Erythroblast (primary cell): ENCODE data around the gene OR6C2.
"Not testable (repeated sequence)": the region's sequence is repeated elsewhere in the genome, so short reads cannot be mapped to it uniquely, and the experiment has no call there.

Experiments
- GATA1 ChIP-seq: IDR thresholded peaks from 2 replicates; pipeline ENCODE4 v1.6.1; 2011; ENCODE audit warnings: low read depth, mild to moderate bottlenecking, control low read depth, low read length, moderate library complexity
- POLR2A ChIP-seq: IDR thresholded peaks from 2 replicates; pipeline ENCODE4 v1.6.1; 2011; ENCODE audit warnings: mild to moderate bottlenecking, low read length

DNA sequence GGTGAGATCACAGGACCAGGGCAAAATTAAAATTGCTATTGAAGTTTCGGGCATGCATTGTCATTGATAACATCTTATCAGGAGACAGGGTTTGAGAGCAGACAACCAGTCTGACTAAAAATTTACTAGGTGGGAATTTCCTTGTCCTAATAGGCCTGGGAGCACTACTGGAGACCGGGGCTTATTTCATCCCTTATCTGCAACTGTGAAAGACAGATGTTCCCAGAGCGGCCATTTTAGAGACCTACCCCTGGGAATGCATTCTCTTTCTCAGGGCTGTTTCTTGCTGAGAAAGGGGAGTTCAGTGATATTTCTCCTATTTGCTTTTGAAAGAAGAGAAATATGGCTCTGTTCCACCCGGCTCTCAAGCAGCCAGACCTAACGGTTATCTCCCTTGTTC is 2.6 kb upstream of the OR6C2 start:
- TF ChIP-seq POLR2A, GATA1: not testable (repeated sequence)
